Astrocyte (in vitro differentiated cells and primary cell): Measurements from ENCODE around the gene ZFPM1. TPM values are rescaled to one million over a fixed set of nuclear protein-coding genes. Genes with fewer than 3 reads are reported as not detected.

Source experiments
- DNase-seq: peaks from one replicate; pipeline ENCODE4 v3.0.0-alpha.2; 2010; ENCODE audit warnings: low read depth
- FAIRE-seq: peaks from 2 replicates; lab custom pipeline; 2011; peaks lifted over from hg19 to GRCh38; lab: Jason Lieb, UNC
- H2AFZ ChIP-seq: 2 replicates; pipeline ENCODE4 v1.6.0; 2012; ENCODE audit warnings: low read depth, low read length, inconsistent platforms
- H3K27ac ChIP-seq: 2 replicates; pipeline ENCODE4 v1.5.1; 2011; ENCODE audit warnings: low read depth, low read length, inconsistent platforms
- H3K27me3 ChIP-seq: 2 replicates; pipeline ENCODE4 v1.6.0; 2011; ENCODE audit warnings: low read length, inconsistent platforms; ENCODE audit not compliant: insufficient read depth
- H3K36me3 ChIP-seq: 2 replicates; pipeline ENCODE4 v1.5.1; 2011; ENCODE audit warnings: low read length, inconsistent platforms; ENCODE audit not compliant: insufficient read depth
- H3K4me1 ChIP-seq: 2 replicates; pipeline ENCODE4 v1.5.1; 2011; ENCODE audit warnings: low read length, inconsistent platforms; ENCODE audit not compliant: insufficient read depth
- H3K4me2 ChIP-seq: 2 replicates; pipeline ENCODE4 v1.6.0; 2012; ENCODE audit warnings: low read length, inconsistent platforms
- H3K4me3 ChIP-seq: 2 replicates; pipeline ENCODE4 v1.5.1; 2011; ENCODE audit warnings: low read depth, mild to moderate bottlenecking, low read length, inconsistent platforms; ENCODE audit not compliant: insufficient read depth
- H3K79me2 ChIP-seq: 2 replicates; pipeline ENCODE4 v1.6.0; 2012; ENCODE audit warnings: mild to moderate bottlenecking, low read length, inconsistent platforms; ENCODE audit not compliant: insufficient read depth
- H3K9ac ChIP-seq: 2 replicates; pipeline ENCODE4 v1.6.0; 2012; ENCODE audit warnings: mild to moderate bottlenecking, low read length, inconsistent platforms
- H3K9me3 ChIP-seq: 2 replicates; pipeline ENCODE4 v1.5.1; 2012; ENCODE audit warnings: low read depth, mild to moderate bottlenecking, low read length, inconsistent platforms; ENCODE audit not compliant: insufficient read depth
- H4K20me1 ChIP-seq: 2 replicates; pipeline ENCODE4 v1.6.0; 2012; ENCODE audit warnings: low read length, inconsistent platforms; ENCODE audit not compliant: insufficient read depth
- H3K27ac Mint-ChIP-seq: one replicate; pipeline ENCODE4 v1.8.0; 2021; ENCODE audit warnings: mild to moderate bottlenecking, mixed read lengths; ENCODE audit not compliant: unreplicated experiment
- H3K27me3 Mint-ChIP-seq: one replicate; pipeline ENCODE4 v1.8.0; 2021; ENCODE audit warnings: low read depth, mixed read lengths; ENCODE audit not compliant: unreplicated experiment
- H3K36me3 Mint-ChIP-seq: one replicate; pipeline ENCODE4 v1.8.0; 2021; ENCODE audit warnings: low read depth, mixed read lengths; ENCODE audit not compliant: unreplicated experiment
- H3K4me1 Mint-ChIP-seq: one replicate; pipeline ENCODE4 v1.8.0; 2021; ENCODE audit warnings: low read depth, mixed read lengths; ENCODE audit not compliant: unreplicated experiment
- H3K4me3 Mint-ChIP-seq: one replicate; pipeline ENCODE4 v1.8.0; 2021; ENCODE audit warnings: mild to moderate bottlenecking, moderate library complexity, mixed read lengths; ENCODE audit not compliant: unreplicated experiment
- H3K9me3 Mint-ChIP-seq: one replicate; pipeline ENCODE4 v1.8.0; 2021; ENCODE audit warnings: mild to moderate bottlenecking, mixed read lengths; ENCODE audit not compliant: unreplicated experiment
- CTCF ChIP-seq: IDR thresholded peaks from 2 replicates; pipeline ENCODE4 v1.5.1; 2011; ENCODE audit warnings: low read depth, mild to moderate bottlenecking, inconsistent platforms, low read length, moderate library complexity; ENCODE audit not compliant: insufficient read depth
- EZH2 ChIP-seq: IDR thresholded peaks from 2 replicates; pipeline ENCODE4 v1.6.1; 2012; ENCODE audit warnings: mild to moderate bottlenecking, low read length, inconsistent platforms; ENCODE audit not compliant: insufficient read depth
- total RNA-seq: library from RNA; stranded (reverse); gene quantifications from 2 replicates; pipeline ENCODE4 v1.2.1, GENCODE V29; 2021

ZFPM1 gene
- total RNA-seq, 1 donor from 2014 or later: 8.6 TPM

- Mint-ChIP-seq H3K27ac (no peak overlapping the region), H3K4me3 (no peak overlapping the region), H3K27me3 (peaks cover 4% of the 10 kb centered on the region), H3K36me3 (peaks cover 2% of the 10 kb centered on the region), H3K9me3 (no peaks in the 10 kb centered on the region), H3K4me1 (no peaks in the 10 kb centered on the region)
- Histone ChIP-seq H3K36me3 (no peaks in the 10 kb centered on the region), H3K9me3 (no peaks in the 10 kb centered on the region), H2AFZ (no peak overlapping the region), H3K79me2 (no peaks in the 10 kb centered on the region), H3K4me2 (no peak overlapping the region), H3K4me3 (no peak overlapping the region), H4K20me1 (no peaks in the 10 kb centered on the region), H3K4me1 (peaks cover 10% of the 10 kb centered on the region), H3K27me3 (no peaks in the 10 kb centered on the region), H3K27ac (no peak overlapping the region), H3K9ac (no peak overlapping the region)
- no peak for TF ChIP-seq EZH2
- TF ChIP-seq CTCF: no peak
- FAIRE-seq (no peak), DNase-seq (no peak)
Measured at GRCh38 chr16:88432753-88433152, 20.3 kb upstream of the ZFPM1 start.

GRCh38 chr16:88433632-88434352 lies 19.3 kb upstream of the ZFPM1 start:
- H3K4me3 Mint-ChIP-seq: no peak overlapping the region
- TF ChIP-seq EZH2 (no peak), CTCF (no peak)
- no peaks in the 10 kb centered on the region for H4K20me1 ChIP-seq
- no peaks in the 10 kb centered on the region for H3K9me3 Mint-ChIP-seq
- no peak overlapping the region for H3K27ac Mint-ChIP-seq
- no peaks in the 10 kb centered on the region for H3K79me2 ChIP-seq
- H3K27me3 Mint-ChIP-seq: peaks cover 4% of the 10 kb centered on the region
- H3K4me1 Mint-ChIP-seq: no peaks in the 10 kb centered on the region
- peaks cover 10% of the 10 kb centered on the region for H3K4me1 ChIP-seq
- no peaks in the 10 kb centered on the region for H3K36me3 ChIP-seq
- no peak overlapping the region for H3K9ac ChIP-seq
- no peak overlapping the region for H3K27ac ChIP-seq
- no peak overlapping the region for H3K4me3 ChIP-seq
- H3K4me2 ChIP-seq: no peak overlapping the region
- FAIRE-seq (no peak), DNase-seq (no peak)
- H2AFZ ChIP-seq: no peak overlapping the region
- H3K36me3 Mint-ChIP-seq: peaks cover 2% of the 10 kb centered on the region
- H3K9me3 ChIP-seq: no peaks in the 10 kb centered on the region
- no peaks in the 10 kb centered on the region for H3K27me3 ChIP-seq

GRCh38 chr16:88434353-88434690 lies 18.8 kb upstream of the ZFPM1 start:
- no peak for TF ChIP-seq EZH2
- TF ChIP-seq CTCF: no peak
- Histone ChIP-seq H2AFZ (no peak overlapping the region), H3K9me3 (no peaks in the 10 kb centered on the region), H3K9ac (no peak overlapping the region), H3K36me3 (no peaks in the 10 kb centered on the region), H3K4me2 (no peak overlapping the region), H3K27me3 (no peaks in the 10 kb centered on the region), H3K4me3 (no peak overlapping the region), H3K4me1 (peaks cover 10% of the 10 kb centered on the region), H4K20me1 (peaks cover 1% of the 10 kb centered on the region), H3K27ac (no peak overlapping the region), H3K79me2 (no peaks in the 10 kb centered on the region)
- DNase-seq: no peak
- Mint-ChIP-seq H3K4me1 (no peaks in the 10 kb centered on the region), H3K27ac (no peak overlapping the region), H3K4me3 (no peak overlapping the region), H3K9me3 (no peaks in the 10 kb centered on the region), H3K27me3 (peaks cover 4% of the 10 kb centered on the region), H3K36me3 (peaks cover 4% of the 10 kb centered on the region)
- FAIRE-seq: no peak
